ENCODE measurements around the gene CHRNB4.

DNA sequence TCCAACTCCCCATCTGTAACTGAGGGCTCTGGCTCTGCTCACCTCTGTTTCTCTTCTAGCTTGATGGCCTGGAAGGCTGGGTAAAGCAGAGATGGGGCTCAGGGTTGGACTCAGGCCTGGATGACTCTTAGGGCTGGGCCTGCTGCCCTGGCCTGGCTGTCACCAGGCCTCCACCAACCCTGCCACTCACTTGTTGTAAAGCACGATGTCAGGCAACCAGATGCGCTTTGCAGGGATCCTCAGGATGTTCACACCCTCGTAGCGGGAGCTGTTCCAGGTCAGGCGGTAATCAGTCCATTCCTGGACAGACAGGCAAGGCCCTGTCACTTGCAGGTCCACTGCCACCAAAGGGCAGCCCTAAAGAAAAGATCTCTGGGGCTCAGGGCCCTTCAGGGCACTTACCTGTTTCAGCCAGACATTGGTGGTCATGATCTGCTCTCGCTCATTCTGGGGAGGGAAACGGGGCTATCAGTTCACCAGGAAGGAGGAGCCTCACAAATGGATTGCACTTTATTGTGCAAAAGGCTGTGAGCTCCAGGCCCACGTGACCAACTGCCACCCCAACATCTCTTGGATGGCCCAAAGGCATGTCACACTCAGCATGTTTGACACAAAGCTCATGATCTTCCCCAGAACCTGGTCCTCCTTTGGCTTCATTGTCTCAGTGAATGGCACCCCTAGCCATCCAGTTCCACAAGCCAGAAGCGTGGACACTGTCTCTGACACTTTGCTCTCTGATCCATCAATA, 9.9 kb downstream of the CHRNB4 start:
- TF ChIP-seq, protein P1, sequence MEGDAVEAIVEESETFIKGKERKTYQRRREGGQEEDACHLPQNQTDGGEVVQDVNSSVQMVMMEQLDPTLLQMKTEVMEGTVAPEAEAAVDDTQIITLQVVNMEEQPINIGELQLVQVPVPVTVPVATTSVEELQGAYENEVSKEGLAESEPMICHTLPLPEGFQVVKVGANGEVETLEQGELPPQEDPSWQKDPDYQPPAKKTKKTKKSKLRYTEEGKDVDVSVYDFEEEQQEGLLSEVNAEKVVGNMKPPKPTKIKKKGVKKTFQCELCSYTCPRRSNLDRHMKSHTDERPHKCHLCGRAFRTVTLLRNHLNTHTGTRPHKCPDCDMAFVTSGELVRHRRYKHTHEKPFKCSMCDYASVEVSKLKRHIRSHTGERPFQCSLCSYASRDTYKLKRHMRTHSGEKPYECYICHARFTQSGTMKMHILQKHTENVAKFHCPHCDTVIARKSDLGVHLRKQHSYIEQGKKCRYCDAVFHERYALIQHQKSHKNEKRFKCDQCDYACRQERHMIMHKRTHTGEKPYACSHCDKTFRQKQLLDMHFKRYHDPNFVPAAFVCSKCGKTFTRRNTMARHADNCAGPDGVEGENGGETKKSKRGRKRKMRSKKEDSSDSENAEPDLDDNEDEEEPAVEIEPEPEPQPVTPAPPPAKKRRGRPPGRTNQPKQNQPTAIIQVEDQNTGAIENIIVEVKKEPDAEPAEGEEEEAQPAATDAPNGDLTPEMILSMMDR (IDR thresholded peaks at IDR 0.05): no peak
- TF ChIP-seq POLR2A (IDR thresholded peaks at IDR 0.05): no peak
- TF ChIP-seq EP300 (IDR thresholded peaks at IDR 0.05): no peak
